CD4-positive, CD25-positive, alpha-beta regulatory T cell (primary cell): ENCODE results near the gene CHMP1A. TPM values are rescaled to one million over a fixed set of nuclear protein-coding genes. Genes with fewer than 3 reads are reported as not detected.
"Not testable (repeated sequence)": the region's sequence is repeated elsewhere in the genome, so short reads cannot be mapped to it uniquely, and the experiment has no call there.

ENCODE experiments used
- ATAC-seq, 2 donors: fragments of 150-1000 bp; cut with Tn5 transposase; one replicate each; pipeline ENCODE4 v1.10.0; 2021; ENCODE audit warnings: low read depth in 2 of 2, moderate number of reproducible peaks in 2 of 2, moderate library complexity in 1 of 2
- DNase-seq, 3 donors: peaks; one replicate each; pipeline versions ENCODE4 v3.0.0 to v3.0.0-alpha.2; 2012 to 2022; ENCODE audit warnings: mixed read lengths in 1 of 3
- H3K27ac ChIP-seq: one replicate; pipeline ENCODE4 v1.7.0; 2013; ENCODE audit warnings: mild to moderate bottlenecking, low read length; ENCODE audit not compliant: insufficient read depth, poor library complexity, severe bottlenecking
- H3K27me3 ChIP-seq: one replicate; pipeline ENCODE4 v1.7.0; 2013; ENCODE audit warnings: low read length; ENCODE audit not compliant: control insufficient read depth, insufficient read depth
- H3K36me3 ChIP-seq: one replicate; pipeline ENCODE4 v1.7.0; 2013; ENCODE audit warnings: mild to moderate bottlenecking, low read length, moderate library complexity; ENCODE audit not compliant: control insufficient read depth, insufficient read depth
- H3K4me1 ChIP-seq: 2 replicates; pipeline ENCODE4 v1.7.0; 2013; ENCODE audit warnings: mild to moderate bottlenecking, low read length; ENCODE audit not compliant: insufficient read depth, control insufficient read depth, poor library complexity, severe bottlenecking
- H3K4me3 ChIP-seq: one replicate; pipeline ENCODE4 v1.7.0; 2013; ENCODE audit warnings: low read depth, mild to moderate bottlenecking, low read length, moderate library complexity
- H3K9me3 ChIP-seq, 2 experiments: 1 replicate in 1 of 2; 2 replicates in 1 of 2; pipeline ENCODE4 v1.7.0; 2013; ENCODE audit warnings: low read length in 2 of 2, mild to moderate bottlenecking in 1 of 2, moderate library complexity in 1 of 2; ENCODE audit not compliant: control insufficient read depth in 2 of 2
- H3K27ac Mint-ChIP-seq, 3 donors: one replicate each; pipeline ENCODE4 v1.8.0; 2020 to 2022; ENCODE audit warnings: mild to moderate bottlenecking in 3 of 3, mixed read lengths in 3 of 3, moderate library complexity in 2 of 3
- H3K27me3 Mint-ChIP-seq: one replicate; pipeline ENCODE4 v1.8.0; 2022; ENCODE audit warnings: mild to moderate bottlenecking, mixed read lengths
- H3K36me3 Mint-ChIP-seq: one replicate; pipeline ENCODE4 v1.8.0; 2020; ENCODE audit warnings: mixed read lengths
- H3K4me1 Mint-ChIP-seq, 4 donors: one replicate each; pipeline ENCODE4 v1.8.0; 2020 to 2022; ENCODE audit warnings: mixed read lengths in 4 of 4, mild to moderate bottlenecking in 1 of 4
- H3K4me3 Mint-ChIP-seq, 4 donors: one replicate each; pipeline ENCODE4 v1.8.0; 2020 to 2022; ENCODE audit warnings: mild to moderate bottlenecking in 4 of 4, mixed read lengths in 4 of 4, moderate library complexity in 3 of 4
- H3K9me3 Mint-ChIP-seq, 7 donors: one replicate each; pipeline ENCODE4 v1.8.0; 2020 to 2022; ENCODE audit warnings: mixed read lengths in 7 of 7, mild to moderate bottlenecking in 3 of 7, moderate library complexity in 2 of 7
- polyA plus RNA-seq, 4 donors: library from polyadenylated mRNA; unstranded; fragments of 300-500 nt; fragmentation: Illumina TruSeq; gene quantifications; one replicate each; pipeline ENCODE4 v1.2.3, GENCODE V29; 2021
- total RNA-seq: library from RNA; stranded (reverse); gene quantifications from one replicate; pipeline ENCODE4 v1.2.3, GENCODE V29; 2022

CHMP1A gene
- total and polyA plus RNA-seq, 5 donors from 2014 or later = 77.5 to 111 (median 89.2) TPM

GRCh38 chr16:89689621-89690020, 32.1 kb upstream of the CHMP1A start:
- peaks cover 15% of the 10 kb centered on the region for H3K4me1 ChIP-seq
- not testable (repeated sequence) for H3K9me3 Mint-ChIP-seq, H3K9me3 ChIP-seq, H3K27me3 Mint-ChIP-seq, H3K27ac ChIP-seq, H3K27me3 ChIP-seq, H3K4me3 ChIP-seq, ATAC-seq, DNase-seq, H3K27ac Mint-ChIP-seq
- H3K4me3 Mint-ChIP-seq = peak overlapping the region in 1 of 4 donors; percentile 52
- H3K36me3 Mint-ChIP-seq = peaks cover 16% of the 10 kb centered on the region
- peaks cover 29% of the 10 kb centered on the region for H3K36me3 ChIP-seq
- H3K4me1 Mint-ChIP-seq = peaks cover 0 to 26% (median 6%) of the 10 kb centered on the region in 4 donors

- no peaks in the 10 kb centered on the region for H3K27me3 ChIP-seq
- H3K9me3 ChIP-seq = no peaks in the 10 kb centered on the region
- Mint-ChIP-seq H3K27ac (no peak overlapping the region), H3K4me3 (peak overlapping the region in 1 of 4 donors; percentile 52), H3K4me1 (peaks cover 0 to 27% (median 6%) of the 10 kb centered on the region in 4 donors), H3K36me3 (peaks cover 17% of the 10 kb centered on the region), H3K9me3 (no peaks in the 10 kb centered on the region), H3K27me3 (no peaks in the 10 kb centered on the region)
- H3K4me1 ChIP-seq = peaks cover 15% of the 10 kb centered on the region
- no peak overlapping the region for H3K27ac ChIP-seq
- ATAC-seq (no peak), DNase-seq (no peak)
- H3K4me3 ChIP-seq = no peak overlapping the region
- peaks cover 29% of the 10 kb centered on the region for H3K36me3 ChIP-seq
Measured at GRCh38 chr16:89689142-89689541, 31.6 kb upstream of the CHMP1A start.

- no peaks in the 10 kb centered on the region for H3K27me3 Mint-ChIP-seq
- no peak overlapping the region for H3K27ac Mint-ChIP-seq
- no peak for DNase-seq
Measured at GRCh38 chr16:89688395-89688794, 30.9 kb upstream of the CHMP1A start.

GRCh38 chr16:89687092-89687940, 29.8 kb upstream of the CHMP1A start:
- Mint-ChIP-seq H3K27me3 (no peaks in the 10 kb centered on the region), H3K27ac (peak overlapping the region; percentile 71 to 93 (median 83)), H3K36me3 (peaks cover 10% of the 10 kb centered on the region), H3K4me3 (peak overlapping the region; percentile 92 to 95 (median 94)), H3K4me1 (peaks cover 0 to 27% (median 6%) of the 10 kb centered on the region in 4 donors), H3K9me3 (no peaks in the 10 kb centered on the region)
- DNase-seq (no peak), ATAC-seq (peak in 1 of 2 donors; percentile 19)
- Histone ChIP-seq H3K4me3 (peak overlapping the region; percentile 65), H3K4me1 (peaks cover 15% of the 10 kb centered on the region), H3K9me3 (no peaks in the 10 kb centered on the region), H3K27ac (peak overlapping the region; percentile 86), H3K36me3 (peaks cover 20% of the 10 kb centered on the region), H3K27me3 (no peaks in the 10 kb centered on the region)

More at GRCh38 chr16:89688395-89688794, 30.9 kb upstream of the CHMP1A start:
- Histone ChIP-seq H3K4me3 (no peak overlapping the region), H3K4me1 (peaks cover 15% of the 10 kb centered on the region), H3K9me3 (no peaks in the 10 kb centered on the region), H3K36me3 (peaks cover 26% of the 10 kb centered on the region), H3K27ac (no peak overlapping the region), H3K27me3 (no peaks in the 10 kb centered on the region)
- H3K4me1 Mint-ChIP-seq = peaks cover 0 to 27% (median 6%) of the 10 kb centered on the region in 4 donors
- H3K9me3 Mint-ChIP-seq = no peaks in the 10 kb centered on the region
- ATAC-seq = no peak
- H3K4me3 Mint-ChIP-seq = peak overlapping the region; percentile 29 to 95 (median 92)
- H3K36me3 Mint-ChIP-seq = peaks cover 13% of the 10 kb centered on the region

- H3K4me1 ChIP-seq = peaks cover 15% of the 10 kb centered on the region
- H3K27ac Mint-ChIP-seq = peak within 1 kb of the TSS; percentile 83 to 93 (median 91)
- H3K9me3 Mint-ChIP-seq = no peaks in the 10 kb centered on the region
- ATAC-seq (peak; percentile 86 to 91), DNase-seq (peak; percentile 85 to 89 (median 86))
- H3K4me1 Mint-ChIP-seq = peaks cover 0 to 27% (median 6%) of the 10 kb centered on the region in 4 donors
- peaks cover 15% of the 10 kb centered on the region for H3K36me3 ChIP-seq
- H3K27me3 Mint-ChIP-seq = no peaks in the 10 kb centered on the region
- H3K4me3 Mint-ChIP-seq = peak within 1 kb of the TSS; percentile 92 to 95 (median 94)
- H3K4me3 ChIP-seq = peak within 1 kb of the TSS; percentile 65
- no peaks in the 10 kb centered on the region for H3K27me3 ChIP-seq
- H3K36me3 Mint-ChIP-seq = peaks cover 10% of the 10 kb centered on the region
- no peaks in the 10 kb centered on the region for H3K9me3 ChIP-seq
- H3K27ac ChIP-seq = peak within 1 kb of the TSS; percentile 86
Measured at GRCh38 chr16:89686520-89687091, 29.1 kb upstream of the CHMP1A start, which contains the start of gene CDK10. Gene CDK10, plus strand, starts transcription at chr16:89686689. Its CDS starts 22 bp downstream, at chr16:89686711.

- Mint-ChIP-seq H3K27ac (peak overlapping the region in 1 of 3 donors; percentile 69), H3K4me3 (peak overlapping the region; percentile 32 to 95 (median 92))
Measured at GRCh38 chr16:89685916-89686315, 28.4 kb upstream of the CHMP1A start.

GRCh38 chr16:89678258-89678657, 20.8 kb upstream of the CHMP1A start:
- Histone ChIP-seq H3K36me3 (no peaks in the 10 kb centered on the region), H3K27ac (no peak overlapping the region), H3K4me3 (no peak overlapping the region), H3K4me1 (no peaks in the 10 kb centered on the region), H3K9me3 (no peaks in the 10 kb centered on the region), H3K27me3 (no peaks in the 10 kb centered on the region)
- Mint-ChIP-seq H3K27me3 (no peaks in the 10 kb centered on the region), H3K4me1 (no peaks in the 10 kb centered on the region), H3K36me3 (no peaks in the 10 kb centered on the region), H3K4me3 (no peak overlapping the region), H3K9me3 (peaks cover 0 to 2% (median 0%) of the 10 kb centered on the region in 7 donors), H3K27ac (no peak overlapping the region)
- ATAC-seq (no peak), DNase-seq (no peak)

More at GRCh38 chr16:89685916-89686315, 28.4 kb upstream of the CHMP1A start:
- Histone ChIP-seq H3K27me3 (no peaks in the 10 kb centered on the region), H3K4me1 (peaks cover 15% of the 10 kb centered on the region), H3K9me3 (no peaks in the 10 kb centered on the region), H3K36me3 (peaks cover 10% of the 10 kb centered on the region), H3K27ac (peak overlapping the region; percentile 86), H3K4me3 (no peak overlapping the region)
- H3K9me3 Mint-ChIP-seq = no peaks in the 10 kb centered on the region
- DNase-seq (no peak), ATAC-seq (no peak)
- H3K4me1 Mint-ChIP-seq = peaks cover 0 to 27% (median 6%) of the 10 kb centered on the region in 4 donors
- no peaks in the 10 kb centered on the region for H3K27me3 Mint-ChIP-seq
- peaks cover 10% of the 10 kb centered on the region for H3K36me3 Mint-ChIP-seq
